Measurements from ENCODE around the gene ATP9B.

DNA sequence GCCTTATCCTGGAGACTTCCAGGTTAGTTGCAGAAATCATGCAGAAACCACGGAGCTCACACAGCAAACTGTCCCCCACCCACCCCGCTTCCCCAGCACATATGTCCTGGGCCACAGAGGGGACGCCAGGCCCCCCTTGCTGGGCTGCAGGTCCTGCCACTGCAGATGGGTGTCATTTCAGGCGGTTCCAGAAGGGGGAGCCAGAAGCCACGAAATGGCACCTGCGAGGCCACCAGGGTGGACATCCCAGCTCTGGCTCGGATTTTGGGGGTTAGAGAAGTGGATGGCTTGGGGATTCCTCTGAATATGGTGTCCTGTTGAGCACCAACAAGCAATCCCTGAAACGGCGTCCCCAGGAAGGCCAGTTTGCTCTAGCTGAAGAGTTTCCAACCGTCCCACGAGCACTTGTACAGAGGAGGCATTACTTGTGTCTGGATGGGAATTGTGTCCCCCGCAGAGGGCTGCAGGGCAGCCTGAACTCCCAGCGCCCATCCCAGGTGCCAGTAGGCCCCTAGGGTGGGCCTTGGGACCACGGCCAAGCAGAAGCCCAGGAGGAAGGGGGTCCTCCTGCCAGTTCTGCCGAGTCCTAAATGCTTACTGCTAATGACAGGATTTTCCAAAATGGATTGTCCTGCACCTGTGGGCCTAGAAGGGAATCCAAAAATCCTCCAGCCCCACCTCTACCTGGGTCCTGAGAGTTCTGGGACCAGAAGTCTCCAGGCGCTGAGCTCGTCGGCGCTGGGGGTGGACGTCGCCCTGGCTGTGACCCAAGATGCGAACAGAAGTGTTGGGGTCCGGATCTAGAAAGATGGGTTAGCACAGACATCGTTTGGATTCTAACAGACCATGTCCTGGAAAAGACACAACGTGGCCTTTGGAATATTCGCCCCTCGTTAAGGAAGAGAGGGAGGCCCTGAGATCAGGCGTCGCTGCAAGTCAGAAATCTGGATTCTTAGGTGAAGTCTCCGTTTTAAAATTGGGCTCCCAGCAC, 311.9 kb downstream of the ATP9B start:
- no peak for TF ChIP-seq KDM1A (IDR thresholded peaks at IDR 0.05; ENCODE audit: borderline replicate concordance)
- TF ChIP-seq, protein P1, sequence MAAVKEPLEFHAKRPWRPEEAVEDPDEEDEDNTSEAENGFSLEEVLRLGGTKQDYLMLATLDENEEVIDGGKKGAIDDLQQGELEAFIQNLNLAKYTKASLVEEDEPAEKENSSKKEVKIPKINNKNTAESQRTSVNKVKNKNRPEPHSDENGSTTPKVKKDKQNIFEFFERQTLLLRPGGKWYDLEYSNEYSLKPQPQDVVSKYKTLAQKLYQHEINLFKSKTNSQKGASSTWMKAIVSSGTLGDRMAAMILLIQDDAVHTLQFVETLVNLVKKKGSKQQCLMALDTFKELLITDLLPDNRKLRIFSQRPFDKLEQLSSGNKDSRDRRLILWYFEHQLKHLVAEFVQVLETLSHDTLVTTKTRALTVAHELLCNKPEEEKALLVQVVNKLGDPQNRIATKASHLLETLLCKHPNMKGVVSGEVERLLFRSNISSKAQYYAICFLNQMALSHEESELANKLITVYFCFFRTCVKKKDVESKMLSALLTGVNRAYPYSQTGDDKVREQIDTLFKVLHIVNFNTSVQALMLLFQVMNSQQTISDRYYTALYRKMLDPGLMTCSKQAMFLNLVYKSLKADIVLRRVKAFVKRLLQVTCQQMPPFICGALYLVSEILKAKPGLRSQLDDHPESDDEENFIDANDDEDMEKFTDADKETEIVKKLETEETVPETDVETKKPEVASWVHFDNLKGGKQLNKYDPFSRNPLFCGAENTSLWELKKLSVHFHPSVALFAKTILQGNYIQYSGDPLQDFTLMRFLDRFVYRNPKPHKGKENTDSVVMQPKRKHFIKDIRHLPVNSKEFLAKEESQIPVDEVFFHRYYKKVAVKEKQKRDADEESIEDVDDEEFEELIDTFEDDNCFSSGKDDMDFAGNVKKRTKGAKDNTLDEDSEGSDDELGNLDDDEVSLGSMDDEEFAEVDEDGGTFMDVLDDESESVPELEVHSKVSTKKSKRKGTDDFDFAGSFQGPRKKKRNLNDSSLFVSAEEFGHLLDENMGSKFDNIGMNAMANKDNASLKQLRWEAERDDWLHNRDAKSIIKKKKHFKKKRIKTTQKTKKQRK (IDR thresholded peaks at IDR 0.05; ENCODE audit: low read depth, low read length) = no peak
- TF ChIP-seq SUZ12 (IDR thresholded peaks at IDR 0.05; ENCODE audit: unreplicated experiment) = no peak
- TF ChIP-seq TCF12 (IDR thresholded peaks at IDR 0.05; ENCODE audit: low read depth, low read length) = no peak
- no peak for TF ChIP-seq ATF3 (IDR thresholded peaks at IDR 0.05; ENCODE audit: borderline replicate concordance, extremely low read depth, low read depth, low read length)
- peak; percentile 91 to 92 (median 91) for TF ChIP-seq CTCF (IDR thresholded peaks at IDR 0.05 in 2 of 3, conservative IDR thresholded peaks at IDR 0.05 in 1 of 3; ENCODE audit: control insufficient read depth in 2 of 3, extremely low read depth in 1 of 3, insufficient read depth in 1 of 3, low read depth in 3 of 3, low read length in 3 of 3)
- TF ChIP-seq SMAD1 (IDR thresholded peaks at IDR 0.05; ENCODE audit: low read depth, partially characterized antibody) = no peak
- 0 out of 2 replicates have a peak, but pooled peaks have one; percentile 37 for TF ChIP-seq YY1 (IDR thresholded peaks at IDR 0.05; ENCODE audit: low read depth, low read length)
- no peak for TF ChIP-seq NFYB (IDR thresholded peaks at IDR 0.05; ENCODE audit: insufficient read depth, low read depth, low read length)
- no peak for TF ChIP-seq SREBF2 (IDR thresholded peaks at IDR 0.05; ENCODE audit: low read length)
